HG03342 (cell line): ENCODE results near the gene HDDC2.

Source experiments
- ATAC-seq: cut with Tn5 transposase; IDR thresholded peaks from one replicate; pipeline ENCODE4 v1.9.1; 2021; ENCODE audit warnings: mild to moderate bottlenecking, moderate library complexity; ENCODE audit not compliant: unreplicated experiment

HDDC2 gene

GRCh38 chr6:125245109-125245508, 56.7 kb downstream of the HDDC2 start:
- ATAC-seq, result no peak

- no peak for ATAC-seq
These were observed 64.0 kb downstream of the HDDC2 start for GRCh38 chr6:125237764-125238163.

GRCh38 chr6:125236536-125237327, 65.0 kb downstream of the HDDC2 start:
- no peak for ATAC-seq

- no peak for ATAC-seq
These were observed 68.6 kb downstream of the HDDC2 start for GRCh38 chr6:125233202-125233601.

- no peak for ATAC-seq
These were observed 69.3 kb downstream of the HDDC2 start for GRCh38 chr6:125232466-125232865.

- ATAC-seq, result no peak
These were observed 70.0 kb downstream of the HDDC2 start for GRCh38 chr6:125231574-125232343.

GRCh38 chr6:125231133-125231532, 70.6 kb downstream of the HDDC2 start:
- no peak for ATAC-seq

- ATAC-seq, result no peak
These were observed 71.1 kb downstream of the HDDC2 start for GRCh38 chr6:125230674-125231073.

- no peak for ATAC-seq
These were observed 72.7 kb downstream of the HDDC2 start for GRCh38 chr6:125228981-125229479.

GRCh38 chr6:125227244-125227643, 74.5 kb downstream of the HDDC2 start:
- ATAC-seq, result no peak
